VCaP (cell line): ENCODE data around the gene NPHP4.

Source experiments
- H3K27ac ChIP-seq: fragments of 450-650 bp; 2 replicates; pipeline ENCODE4 v1.5.1; 2017
- CTCF ChIP-seq: fragments of 450-650 bp; conservative IDR thresholded peaks from 2 replicates; pipeline ENCODE4 v1.5.1; 2017; ENCODE audit warnings: mild to moderate bottlenecking, moderate library complexity

NPHP4 gene

DNA sequence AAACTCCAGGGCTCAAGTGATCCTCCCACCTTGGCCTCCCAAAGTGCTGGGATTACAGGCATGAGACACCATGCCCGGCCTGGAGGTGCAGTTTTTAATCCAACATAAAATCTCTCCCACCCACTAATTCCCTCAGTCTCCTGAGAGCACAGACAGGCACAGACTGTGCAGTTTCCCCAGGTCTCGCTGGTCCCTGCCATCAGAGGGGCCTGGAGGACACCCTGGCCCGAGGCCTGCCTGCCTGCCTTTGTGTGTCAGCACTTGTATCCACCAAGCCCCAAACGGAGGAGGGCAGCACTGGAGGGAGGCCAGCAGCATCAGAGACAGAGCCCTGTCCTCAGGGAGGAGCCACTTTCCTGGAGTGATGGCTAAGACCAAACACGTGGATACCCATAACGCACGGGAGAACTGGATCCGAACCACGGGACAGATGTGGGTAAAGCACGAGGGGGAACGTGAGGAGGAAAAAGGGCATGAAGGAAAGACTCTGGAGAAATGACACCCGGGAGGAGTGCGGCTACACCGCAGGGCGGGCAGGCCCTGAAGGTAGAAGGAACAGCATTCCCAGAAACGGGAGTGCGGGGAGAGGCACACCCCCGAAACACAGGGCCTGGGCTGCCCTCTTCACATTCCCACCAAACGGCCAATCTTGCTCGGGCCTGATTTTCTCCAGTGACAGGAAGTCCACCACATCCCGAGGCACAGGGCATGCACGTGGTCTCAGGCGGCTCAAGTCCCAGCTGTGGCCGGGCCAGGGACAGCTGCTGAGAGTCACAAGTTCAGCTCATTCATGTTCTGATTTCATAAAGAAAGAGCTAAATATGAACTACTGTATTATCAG is 29.7 kb downstream of the NPHP4 start:
- no peak for TF ChIP-seq CTCF
- H3K27ac ChIP-seq = peak overlapping the region; percentile 22; the same call in 1 of the 2 replicates

DNA sequence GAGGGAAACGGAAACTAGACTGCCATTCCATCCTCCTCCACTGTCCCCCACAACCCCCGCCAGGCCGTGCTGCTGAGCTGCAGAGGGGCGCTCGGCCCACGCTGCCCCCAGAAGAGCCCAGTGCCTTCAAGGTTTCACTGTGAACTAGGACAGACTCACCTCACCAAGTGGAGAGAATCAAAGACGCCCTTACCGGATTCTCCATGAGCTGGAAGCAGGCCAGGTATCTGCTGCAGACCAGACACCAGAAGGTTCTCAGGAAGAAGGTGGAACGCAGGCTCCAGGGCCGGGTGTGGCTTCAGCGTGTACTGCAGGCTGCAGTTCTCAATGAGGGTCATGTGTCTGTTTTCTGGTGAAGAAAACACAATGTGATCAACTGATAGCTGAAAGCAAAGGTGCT is 30.6 kb downstream of the NPHP4 start:
- TF ChIP-seq CTCF = no peak; the same call in 1 of the 2 replicates
- H3K27ac ChIP-seq = peak overlapping the region; percentile 22; the same call in 1 of the 2 replicates

GRCh38 chr1:5960336-5960735 is 31.9 kb downstream of the NPHP4 start:
- no peak overlapping the region for H3K27ac ChIP-seq
- no peak for TF ChIP-seq CTCF

DNA sequence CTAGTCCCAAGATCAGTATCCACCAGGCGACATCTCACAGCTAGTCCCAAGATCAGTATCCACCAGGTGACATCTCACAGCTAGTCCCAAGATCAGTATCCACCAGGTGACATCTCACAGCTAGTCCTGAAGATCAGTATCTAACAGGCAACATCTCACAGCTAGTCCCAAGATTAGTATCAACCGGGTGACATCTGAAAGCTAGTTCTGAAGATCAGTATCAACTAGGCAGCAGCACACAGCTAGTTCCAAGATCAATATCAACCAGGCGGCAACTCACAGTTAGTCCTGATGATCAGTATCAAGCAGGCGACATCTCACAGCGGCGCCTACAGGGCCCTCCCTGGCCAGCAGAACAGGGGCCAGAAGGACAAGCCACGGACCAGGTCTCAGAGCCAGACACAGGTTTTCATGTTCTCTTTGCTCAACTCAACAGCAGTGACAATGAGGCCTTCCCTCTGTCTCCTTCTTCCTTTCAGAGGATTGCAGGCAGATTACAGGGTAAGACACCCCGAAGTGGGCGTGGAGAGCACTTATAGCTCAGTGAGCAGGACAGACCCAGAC is 32.5 kb downstream of the NPHP4 start:
- TF ChIP-seq CTCF = no peak
- H3K27ac ChIP-seq = no peak overlapping the region

DNA sequence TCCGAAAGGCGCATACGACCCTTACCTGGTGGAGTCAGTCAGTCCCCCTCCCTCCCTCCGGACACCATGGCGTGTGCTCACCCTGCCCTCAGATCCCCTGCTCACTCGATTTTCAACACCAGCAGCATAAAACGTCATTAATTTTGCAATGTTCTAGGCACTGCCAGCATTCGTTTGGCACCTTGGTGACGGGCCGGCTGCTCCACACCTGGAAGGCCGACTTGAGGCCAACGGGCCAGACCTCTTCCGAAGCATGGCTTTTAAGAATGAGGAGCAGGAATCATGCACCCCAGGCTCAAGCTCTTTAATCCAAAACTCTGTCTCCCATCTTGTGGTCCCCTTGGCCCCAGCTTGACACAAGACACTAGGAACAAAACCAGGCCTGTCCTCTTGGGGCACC is 33.1 kb downstream of the NPHP4 start:
- TF ChIP-seq CTCF = no peak
- H3K27ac ChIP-seq = no peak overlapping the region

- no peak overlapping the region for H3K27ac ChIP-seq
- TF ChIP-seq CTCF = no peak
Observed at GRCh38 chr1:5956022-5956830, 36.0 kb downstream of the NPHP4 start.

DNA sequence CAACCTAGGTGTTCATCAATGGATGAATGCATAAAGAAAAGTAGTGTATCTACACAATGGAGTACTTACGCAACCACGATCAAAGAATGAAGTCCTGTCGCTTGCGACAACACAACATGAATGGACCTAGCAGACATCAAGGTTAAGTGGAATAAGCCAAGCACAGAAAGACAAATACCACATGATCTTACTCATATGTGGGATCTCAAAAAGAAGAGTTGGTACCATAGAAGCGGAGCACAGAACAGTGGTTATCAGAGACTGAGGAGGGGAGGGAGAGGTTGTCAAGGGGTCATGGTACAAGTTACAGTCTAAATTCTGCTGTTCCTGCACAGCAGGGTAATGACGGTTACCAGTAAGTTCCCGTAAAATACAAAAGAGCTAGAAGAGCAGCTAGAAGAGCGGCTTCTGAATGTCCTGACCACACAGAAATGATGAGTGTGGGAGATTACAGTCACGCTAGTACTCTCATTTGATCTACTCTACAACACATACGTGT is 36.7 kb downstream of the NPHP4 start:
- H3K27ac ChIP-seq = no peak overlapping the region
- TF ChIP-seq CTCF = no peak
